Measurements from ENCODE around the gene UGGT1. TPM values are rescaled to one million over a fixed set of nuclear protein-coding genes. Genes with fewer than 3 reads are reported as not detected.
"Not testable (repeated sequence)": the region's sequence is repeated elsewhere in the genome, so short reads cannot be mapped to it uniquely, and the experiment has no call there.

UGGT1 gene
- polyA plus RNA-seq, 1 of the 3 experiments (the other 2 are of a cell fraction), result 20.0 TPM

DNA sequence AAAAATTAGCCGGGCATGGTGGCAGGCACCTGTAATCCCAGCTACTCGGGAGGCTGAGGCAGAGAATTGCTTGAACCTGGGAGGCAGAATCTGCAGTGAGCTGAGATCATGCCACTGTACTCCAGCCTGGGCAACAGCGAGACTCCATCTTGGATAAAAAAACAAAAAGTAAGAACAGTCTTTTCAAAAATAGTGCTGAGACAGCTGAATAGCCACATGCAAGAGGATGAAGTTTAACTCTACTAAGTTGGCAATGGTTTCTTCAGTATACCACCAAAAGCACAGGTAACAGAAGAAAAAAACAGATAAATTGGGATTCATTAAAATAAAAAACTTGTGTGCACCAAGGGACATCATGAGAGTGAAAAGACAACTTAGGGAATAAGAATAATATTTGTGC lies 115.2 kb downstream of the UGGT1 start:
- no peak for TF ChIP-seq GABPA (IDR thresholded peaks at IDR 0.05; ENCODE audit: low read depth)
- no peak for TF ChIP-seq EZH2phosphoT487 (IDR thresholded peaks at IDR 0.05; ENCODE audit: borderline replicate concordance, low read depth)
- no peak for TF ChIP-seq FOSL2 (IDR thresholded peaks at IDR 0.05; ENCODE audit: borderline replicate concordance, low read depth)
- TF ChIP-seq RCOR1 (IDR thresholded peaks at IDR 0.05; ENCODE audit: low read length), result no peak
- TF ChIP-seq, protein P1, sequence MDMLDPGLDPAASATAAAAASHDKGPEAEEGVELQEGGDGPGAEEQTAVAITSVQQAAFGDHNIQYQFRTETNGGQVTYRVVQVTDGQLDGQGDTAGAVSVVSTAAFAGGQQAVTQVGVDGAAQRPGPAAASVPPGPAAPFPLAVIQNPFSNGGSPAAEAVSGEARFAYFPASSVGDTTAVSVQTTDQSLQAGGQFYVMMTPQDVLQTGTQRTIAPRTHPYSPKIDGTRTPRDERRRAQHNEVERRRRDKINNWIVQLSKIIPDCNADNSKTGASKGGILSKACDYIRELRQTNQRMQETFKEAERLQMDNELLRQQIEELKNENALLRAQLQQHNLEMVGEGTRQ (IDR thresholded peaks at IDR 0.05; ENCODE audit: borderline replicate concordance, low read depth, low read length), result no peak
- ChIA-PET CTCF (interaction anchor here (1.2 kb wide), 1 partner anchor 28 kb away, joined by 4 read pairs; no protein-coding TSS in a partner anchor), POLR2A (no interaction called here)
- Histone ChIP-seq H3K4me3 (ENCODE audit: low read depth in 2 of 2, low read length in 1 of 2) (no peak overlapping the region), H3K9me2 (no peaks in the 10 kb centered on the region), H3K27ac (ENCODE audit: low read depth in 2 of 2, low read length in 1 of 2) (no peak overlapping the region), H3K4me1 (ENCODE audit: control insufficient read depth in 1 of 2, insufficient read depth in 2 of 2, low read depth in 1 of 2, low read length in 1 of 2) (no peaks in the 10 kb centered on the region), H3K79me2 (ENCODE audit: insufficient read depth) (no peaks in the 10 kb centered on the region), H2AFZ (ENCODE audit: low read depth) (no peak overlapping the region), H3F3A (replicated peaks; ENCODE audit: insufficient read depth) (no peaks in the 10 kb centered on the region), H3K36me3 (replicated peaks in 1 of 2; ENCODE audit: control insufficient read depth in 1 of 2, insufficient read depth in 2 of 2, low read length in 1 of 2) (no peaks in the 10 kb centered on the region), H3K9ac (no peak overlapping the region), H3K27me3 (ENCODE audit: insufficient read depth) (no peaks in the 10 kb centered on the region), H3K4me2 (no peak overlapping the region), H3K9me3 (no peaks in the 10 kb centered on the region), H4K20me1 (ENCODE audit: insufficient read depth) (no peaks in the 10 kb centered on the region)
- WGBS (ENCODE audit: low lambda C conversion rate), result 31% methylated on average over 3 of the region's 3 CpGs
- no peak for DNase-seq

DNA sequence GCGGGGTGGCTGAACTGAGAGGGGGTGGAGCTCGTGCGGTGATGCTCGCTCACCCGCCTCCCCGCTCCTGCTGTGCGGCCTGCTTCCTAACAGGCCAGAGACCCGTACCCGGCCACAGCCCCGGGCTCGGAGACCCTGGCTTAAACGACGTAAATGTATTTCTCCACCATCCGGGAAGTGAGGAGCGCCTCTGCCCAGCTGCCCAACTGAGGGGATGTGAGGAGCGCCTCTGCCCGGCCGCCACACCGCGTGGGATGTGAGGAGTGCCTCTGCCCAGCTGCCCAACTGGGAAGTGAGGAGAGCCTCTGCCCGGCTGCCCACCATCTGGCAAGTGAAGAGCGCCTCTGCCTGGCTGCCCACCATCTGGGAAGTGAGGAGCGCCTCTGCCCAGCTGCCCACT lies 117.0 kb downstream of the UGGT1 start:
- no peaks in the 10 kb centered on the region for H3K27me3 ChIP-seq (ENCODE audit: insufficient read depth)
- no peak for TF ChIP-seq CHD2 (IDR thresholded peaks at IDR 0.05; ENCODE audit: low read length, partially characterized antibody)
- no peak for TF ChIP-seq SIN3A (IDR thresholded peaks at IDR 0.05; ENCODE audit: borderline replicate concordance, low read depth, low read length)
- H3K4me2 ChIP-seq, result no peak overlapping the region
- 84% methylated on average over 5 of the region's 23 CpGs for WGBS (ENCODE audit: low lambda C conversion rate)
- no peak for DNase-seq
- H3K79me2 ChIP-seq (ENCODE audit: insufficient read depth), result no peaks in the 10 kb centered on the region
- H3K9me3 ChIP-seq, result no peaks in the 10 kb centered on the region
- no peak overlapping the region for H3K4me3 ChIP-seq (ENCODE audit: low read depth in 2 of 2, low read length in 1 of 2)
- no peaks in the 10 kb centered on the region for H4K20me1 ChIP-seq (ENCODE audit: insufficient read depth)
- CTCF ChIA-PET, result interaction anchor here (1.0 kb wide), 1 partner anchor 93 kb away, joined by 3 read pairs; no protein-coding TSS in a partner anchor
- H2AFZ ChIP-seq (ENCODE audit: low read depth), result no peak overlapping the region
- no peak overlapping the region for H3K27ac ChIP-seq (ENCODE audit: low read depth in 2 of 2, low read length in 1 of 2)
- H3F3A ChIP-seq (replicated peaks; ENCODE audit: insufficient read depth), result no peaks in the 10 kb centered on the region
- POLR2A ChIA-PET, result no interaction called here
- H3K9me2 ChIP-seq, result no peaks in the 10 kb centered on the region
- H3K9ac ChIP-seq, result no peak overlapping the region
- H3K36me3 ChIP-seq (replicated peaks in 1 of 2; ENCODE audit: control insufficient read depth in 1 of 2, insufficient read depth in 2 of 2, low read length in 1 of 2), result no peaks in the 10 kb centered on the region
- H3K4me1 ChIP-seq (ENCODE audit: control insufficient read depth in 1 of 2, insufficient read depth in 2 of 2, low read depth in 1 of 2, low read length in 1 of 2), result no peaks in the 10 kb centered on the region

DNA sequence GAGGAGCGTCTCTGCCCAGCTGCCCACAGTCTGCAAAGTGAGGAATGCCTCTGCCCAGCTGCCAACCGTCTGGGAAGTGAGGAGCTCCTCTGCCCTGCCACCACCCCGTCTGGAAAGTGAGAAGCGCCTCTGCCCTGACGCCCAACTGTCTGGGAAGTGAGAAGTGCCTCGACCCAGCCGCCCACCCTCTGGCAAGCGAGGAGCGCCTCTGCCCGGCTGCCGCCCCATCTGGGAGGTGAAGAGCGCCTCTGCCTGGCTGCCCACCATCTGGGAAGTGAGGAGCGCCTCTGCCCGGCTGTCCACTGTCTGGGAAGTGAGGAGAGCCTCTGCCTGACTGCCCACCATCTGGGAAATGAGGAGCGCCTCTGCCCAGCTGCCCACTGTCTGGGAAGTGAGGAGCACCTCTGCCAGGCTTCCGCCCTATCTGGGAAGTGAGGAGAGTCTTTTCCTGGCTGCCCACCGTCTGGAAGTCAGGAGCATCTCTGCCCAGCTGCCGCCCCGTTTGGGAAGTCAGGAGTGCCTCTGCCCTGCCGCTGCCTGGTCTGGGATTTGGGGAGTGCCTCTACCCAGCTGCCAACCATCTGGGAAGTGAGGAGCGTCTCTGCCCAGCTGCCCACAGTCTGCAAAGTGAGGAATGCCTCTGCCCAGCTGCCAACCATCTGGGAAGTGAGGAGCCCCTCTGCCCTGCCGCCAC lies 117.8 kb downstream of the UGGT1 start:
- H3K9me3 ChIP-seq, POLR2A ChIA-PET: not testable (repeated sequence)

More for the DNA sequence above, 117.8 kb downstream of the UGGT1 start:
- H3K36me3 ChIP-seq (replicated peaks in 1 of 2; ENCODE audit: control insufficient read depth in 1 of 2, insufficient read depth in 2 of 2, low read length in 1 of 2); H3K9me2 ChIP-seq; H4K20me1 ChIP-seq (ENCODE audit: insufficient read depth); H3K9ac ChIP-seq; H3K4me3 ChIP-seq (ENCODE audit: low read depth in 2 of 2, low read length in 1 of 2); H2AFZ ChIP-seq (ENCODE audit: low read depth); H3K79me2 ChIP-seq (ENCODE audit: insufficient read depth); H3K27me3 ChIP-seq (ENCODE audit: insufficient read depth); H3K27ac ChIP-seq (ENCODE audit: low read depth in 2 of 2, low read length in 1 of 2); DNase-seq; H3K4me1 ChIP-seq (ENCODE audit: control insufficient read depth in 1 of 2, insufficient read depth in 2 of 2, low read depth in 1 of 2, low read length in 1 of 2); H3F3A ChIP-seq (replicated peaks; ENCODE audit: insufficient read depth); H3K4me2 ChIP-seq: not testable (repeated sequence)
- WGBS (ENCODE audit: low lambda C conversion rate), result 56% methylated on average over 9 of the region's 22 CpGs
- CTCF ChIA-PET, result interaction anchor here (1.0 kb wide), 1 partner anchor 94 kb away, joined by 3 read pairs; no protein-coding TSS in a partner anchor
